MG63 (cell line): ENCODE measurements around the gene SART3. TPM values are rescaled to one million over a fixed set of nuclear protein-coding genes. Genes with fewer than 3 reads are reported as not detected.

Experiments used
- DNase-seq: peaks from one replicate; pipeline ENCODE4 v3.0.0-alpha.2; 2020
- H3K27me3 ChIP-seq: fragments of 250-450 bp; sonication (Bioruptor Pico); 2 replicates; pipeline ENCODE4 v1.5.1; 2020; ENCODE audit warnings: mild to moderate bottlenecking, moderate library complexity
- H3K36me3 ChIP-seq: fragments of 250-450 bp; sonication (Bioruptor Pico); 2 replicates; pipeline ENCODE4 v1.5.1; 2020; ENCODE audit warnings: mild to moderate bottlenecking, moderate library complexity
- H3K4me3 ChIP-seq: fragments of 250-450 bp; sonication (Bioruptor Pico); 2 replicates; pipeline ENCODE4 v1.5.1; 2020; ENCODE audit warnings: mild to moderate bottlenecking, moderate library complexity
- H3K9me3 ChIP-seq: fragments of 250-450 bp; sonication (Bioruptor Pico); 2 replicates; pipeline ENCODE4 v1.5.1; 2020; ENCODE audit warnings: mild to moderate bottlenecking, moderate library complexity
- total RNA-seq: library from RNA; depleted of rRNA; stranded (reverse); fragments of >200 nt; shearing (Covaris generic); gene quantifications from 2 replicates; pipeline ENCODE4 v1.2.3, GENCODE V29; 2014; ENCODE audit warnings: low replicate concordance; rRNA removed

The SART3 gene, protein sequence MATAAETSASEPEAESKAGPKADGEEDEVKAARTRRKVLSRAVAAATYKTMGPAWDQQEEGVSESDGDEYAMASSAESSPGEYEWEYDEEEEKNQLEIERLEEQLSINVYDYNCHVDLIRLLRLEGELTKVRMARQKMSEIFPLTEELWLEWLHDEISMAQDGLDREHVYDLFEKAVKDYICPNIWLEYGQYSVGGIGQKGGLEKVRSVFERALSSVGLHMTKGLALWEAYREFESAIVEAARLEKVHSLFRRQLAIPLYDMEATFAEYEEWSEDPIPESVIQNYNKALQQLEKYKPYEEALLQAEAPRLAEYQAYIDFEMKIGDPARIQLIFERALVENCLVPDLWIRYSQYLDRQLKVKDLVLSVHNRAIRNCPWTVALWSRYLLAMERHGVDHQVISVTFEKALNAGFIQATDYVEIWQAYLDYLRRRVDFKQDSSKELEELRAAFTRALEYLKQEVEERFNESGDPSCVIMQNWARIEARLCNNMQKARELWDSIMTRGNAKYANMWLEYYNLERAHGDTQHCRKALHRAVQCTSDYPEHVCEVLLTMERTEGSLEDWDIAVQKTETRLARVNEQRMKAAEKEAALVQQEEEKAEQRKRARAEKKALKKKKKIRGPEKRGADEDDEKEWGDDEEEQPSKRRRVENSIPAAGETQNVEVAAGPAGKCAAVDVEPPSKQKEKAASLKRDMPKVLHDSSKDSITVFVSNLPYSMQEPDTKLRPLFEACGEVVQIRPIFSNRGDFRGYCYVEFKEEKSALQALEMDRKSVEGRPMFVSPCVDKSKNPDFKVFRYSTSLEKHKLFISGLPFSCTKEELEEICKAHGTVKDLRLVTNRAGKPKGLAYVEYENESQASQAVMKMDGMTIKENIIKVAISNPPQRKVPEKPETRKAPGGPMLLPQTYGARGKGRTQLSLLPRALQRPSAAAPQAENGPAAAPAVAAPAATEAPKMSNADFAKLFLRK
- total RNA-seq: 27.6 and 62.9 TPM in 2 replicates

DNA sequence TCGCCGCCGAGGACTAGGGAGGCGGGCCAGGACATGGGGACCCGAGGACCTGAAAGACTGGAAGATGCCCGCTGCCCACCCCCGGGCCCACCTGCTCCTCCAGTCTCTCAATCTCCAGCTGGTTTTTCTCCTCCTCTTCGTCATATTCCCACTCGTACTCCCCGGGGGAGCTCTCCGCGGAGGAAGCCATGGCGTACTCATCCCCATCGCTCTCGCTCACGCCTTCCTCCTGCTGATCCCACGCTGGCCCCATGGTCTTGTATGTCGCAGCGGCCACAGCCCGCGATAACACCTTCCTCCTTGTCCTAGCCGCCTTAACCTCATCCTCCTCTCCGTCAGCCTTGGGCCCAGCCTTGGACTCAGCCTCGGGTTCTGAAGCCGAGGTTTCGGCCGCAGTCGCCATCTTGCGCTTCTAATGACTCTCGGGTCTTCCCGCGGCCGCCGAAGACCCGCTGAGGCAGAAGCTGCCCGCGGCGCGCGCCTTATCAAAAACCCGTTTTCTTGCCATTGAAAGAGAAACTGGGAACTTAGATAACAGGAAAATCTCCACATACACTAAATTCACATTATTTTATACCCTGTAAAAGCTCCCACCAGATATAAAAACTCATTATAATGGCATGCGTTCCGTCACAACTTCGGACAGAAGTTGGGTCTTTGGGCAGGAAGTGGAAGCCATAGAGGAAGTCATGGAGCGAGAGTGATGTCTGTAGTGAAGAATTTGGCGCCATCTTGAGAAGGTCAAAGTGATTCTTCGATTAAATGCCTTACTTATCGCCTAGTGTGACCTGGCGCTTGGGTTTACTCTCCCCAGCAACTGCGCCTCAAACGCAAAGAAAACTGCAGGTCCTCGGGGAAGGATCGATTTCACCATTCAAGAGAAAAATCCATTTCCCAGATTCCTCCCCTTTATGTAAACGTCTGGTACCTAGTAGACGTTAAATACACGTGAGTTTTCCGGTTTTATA, at the start of gene SART3:
TSS of gene SART3 (minus strand) at position 422 of the 968 bp plus-strand sequence. CDS start at position 403, 19 bp downstream.
- peak; percentile 77 for DNase-seq
- Histone ChIP-seq H3K36me3 (peaks cover 43% of the 10 kb centered on the region), H3K27me3 (no peaks in the 10 kb centered on the region), H3K9me3 (no peaks in the 10 kb centered on the region), H3K4me3 (peak within 1 kb of the TSS; percentile 93)

DNA sequence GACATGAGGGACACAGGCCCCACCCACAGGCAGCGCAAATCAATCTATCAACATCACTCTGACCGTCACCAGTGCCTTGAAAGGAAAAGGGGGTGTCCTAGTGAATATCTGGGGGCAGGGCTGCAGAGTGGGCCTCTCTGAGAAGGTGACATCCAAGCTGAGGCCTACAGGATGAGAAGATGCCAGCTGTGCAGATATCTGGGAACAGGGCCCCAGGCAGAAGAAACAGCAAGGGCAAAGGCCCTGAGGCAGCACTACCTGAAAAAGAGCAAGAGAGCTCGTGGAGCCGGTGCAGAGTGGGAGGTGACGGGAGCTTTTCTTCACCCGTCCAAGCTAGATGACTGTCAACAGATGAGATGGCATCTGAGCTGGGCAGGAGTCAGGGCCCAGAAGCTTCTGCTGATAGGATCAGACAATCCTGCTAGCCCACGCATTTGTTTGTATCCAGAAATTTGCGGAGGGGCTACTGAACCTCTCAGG, 49.4 kb upstream of the SART3 start:
- H3K9me3 ChIP-seq: no peaks in the 10 kb centered on the region
- H3K36me3 ChIP-seq: no peaks in the 10 kb centered on the region
- H3K27me3 ChIP-seq: no peaks in the 10 kb centered on the region
- DNase-seq: no peak
- no peak overlapping the region for H3K4me3 ChIP-seq

DNA sequence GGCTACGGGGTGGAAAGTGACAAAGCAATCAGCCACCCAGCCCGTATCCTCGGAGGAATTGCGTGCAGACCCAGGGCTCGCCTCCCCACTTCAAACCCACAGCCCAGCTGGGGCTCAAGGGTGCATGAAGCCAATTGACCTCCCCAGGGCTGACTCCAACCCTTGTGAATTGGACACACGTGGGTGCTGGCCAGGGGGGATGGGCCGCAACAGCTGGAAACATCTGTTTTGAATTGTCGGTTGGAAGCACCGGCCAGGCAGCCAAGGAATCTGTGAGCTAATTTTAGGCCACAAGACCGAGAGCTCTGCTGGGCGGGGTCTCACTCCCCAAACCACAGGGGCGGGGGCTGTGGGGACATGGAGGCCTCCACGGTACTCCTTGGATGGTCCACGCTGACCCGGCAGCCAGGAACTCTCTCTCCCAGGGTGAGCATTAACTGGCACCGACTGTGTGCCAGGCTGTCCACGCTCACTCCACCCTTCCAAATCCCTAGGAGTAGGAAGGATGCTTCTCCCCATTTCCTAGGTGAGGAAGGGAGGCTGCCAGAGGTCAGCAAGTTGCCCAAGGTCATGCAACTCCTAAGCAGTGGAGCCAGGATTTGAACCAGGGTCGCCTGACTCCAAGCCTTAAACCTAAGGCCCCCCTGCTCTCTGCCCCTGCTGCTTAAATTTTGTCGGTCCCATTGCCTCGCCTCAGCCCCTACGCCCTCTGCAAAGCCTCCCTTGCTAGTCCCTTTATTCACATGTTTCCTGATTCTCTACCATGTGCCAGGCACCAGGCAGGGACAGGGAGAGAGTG, 48.8 kb upstream of the SART3 start:
- H3K27me3 ChIP-seq: no peaks in the 10 kb centered on the region
- no peak overlapping the region for H3K4me3 ChIP-seq
- H3K36me3 ChIP-seq: no peaks in the 10 kb centered on the region
- H3K9me3 ChIP-seq: no peaks in the 10 kb centered on the region
- peak; percentile 96 for DNase-seq

DNA sequence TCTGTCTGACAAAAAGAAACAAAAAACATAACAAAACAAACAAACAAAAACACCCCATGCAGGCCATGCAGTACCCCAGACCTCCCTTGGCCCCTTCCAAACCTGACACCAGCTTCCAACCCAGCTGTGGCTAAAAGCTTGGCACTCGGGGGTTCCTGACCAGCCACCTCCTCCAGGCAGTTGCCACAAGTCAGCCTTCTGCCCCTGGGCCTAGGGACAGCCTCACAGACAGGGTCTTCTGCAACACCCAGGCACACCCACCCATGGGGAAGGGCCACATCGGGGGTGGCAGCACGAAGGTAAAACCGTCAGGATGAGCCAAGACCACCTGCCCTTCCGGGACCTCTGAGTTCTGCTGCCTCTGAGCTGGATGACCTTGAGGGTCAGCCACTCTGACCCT, 47.6 kb upstream of the SART3 start:
- Histone ChIP-seq H3K4me3 (no peak overlapping the region), H3K27me3 (no peaks in the 10 kb centered on the region), H3K36me3 (no peaks in the 10 kb centered on the region), H3K9me3 (no peaks in the 10 kb centered on the region)
- no peak for DNase-seq

DNA sequence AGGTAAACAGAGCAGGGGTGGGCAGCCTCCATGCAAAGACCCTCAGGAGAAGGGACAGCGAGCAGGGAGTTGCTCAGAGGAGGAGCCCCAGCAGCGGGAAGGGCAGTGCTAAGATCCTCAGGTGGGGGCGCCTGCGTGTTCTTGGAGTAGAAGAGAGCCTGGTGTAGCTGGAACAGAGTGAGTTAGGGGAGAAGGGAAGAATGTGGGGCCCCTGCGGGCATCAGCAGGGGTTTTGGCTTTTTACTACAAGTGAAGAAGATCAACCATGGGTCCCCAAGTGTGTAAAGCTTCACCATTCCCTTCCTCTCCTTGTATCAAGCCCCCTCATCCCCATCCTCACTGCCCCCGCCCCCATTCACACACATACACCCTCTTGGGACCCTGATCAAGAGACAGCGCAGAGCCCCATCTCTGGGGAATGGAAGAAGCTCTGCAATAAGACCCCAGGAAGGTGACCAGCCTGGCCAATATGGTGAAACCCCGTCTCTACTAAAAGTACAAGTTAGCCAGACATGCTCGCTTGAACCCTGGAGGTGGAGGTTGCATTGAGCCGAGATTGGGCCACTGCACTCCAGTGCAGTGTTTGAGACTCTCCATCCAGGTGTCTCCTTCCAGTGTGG, 47.1 kb upstream of the SART3 start:
- Histone ChIP-seq H3K27me3 (no peaks in the 10 kb centered on the region), H3K36me3 (no peaks in the 10 kb centered on the region), H3K4me3 (no peak overlapping the region), H3K9me3 (no peaks in the 10 kb centered on the region)
- no peak for DNase-seq

DNA sequence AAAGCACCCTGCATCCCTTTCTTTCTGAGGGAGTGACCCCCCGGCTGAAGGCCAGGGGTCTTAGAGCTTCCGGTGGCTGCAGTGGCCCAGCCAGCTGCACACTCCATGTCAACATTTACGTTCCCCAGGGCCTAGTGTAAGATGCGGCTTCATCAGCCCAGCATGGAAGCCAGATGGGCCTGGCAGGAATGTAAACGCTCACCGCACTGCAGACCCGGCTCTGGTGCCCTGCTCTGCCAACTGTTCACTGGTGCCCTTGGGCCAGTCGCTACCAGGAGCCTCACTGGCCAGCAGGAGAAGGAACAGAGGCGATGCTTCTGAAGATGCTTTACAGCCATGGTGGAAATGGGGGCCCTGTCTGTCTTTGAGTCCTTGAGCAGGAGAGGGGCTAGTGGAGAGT, 45.5 kb upstream of the SART3 start:
- no peaks in the 10 kb centered on the region for H3K9me3 ChIP-seq
- no peak overlapping the region for H3K4me3 ChIP-seq
- H3K27me3 ChIP-seq: no peaks in the 10 kb centered on the region
- no peaks in the 10 kb centered on the region for H3K36me3 ChIP-seq
- DNase-seq: peak; percentile 41

DNA sequence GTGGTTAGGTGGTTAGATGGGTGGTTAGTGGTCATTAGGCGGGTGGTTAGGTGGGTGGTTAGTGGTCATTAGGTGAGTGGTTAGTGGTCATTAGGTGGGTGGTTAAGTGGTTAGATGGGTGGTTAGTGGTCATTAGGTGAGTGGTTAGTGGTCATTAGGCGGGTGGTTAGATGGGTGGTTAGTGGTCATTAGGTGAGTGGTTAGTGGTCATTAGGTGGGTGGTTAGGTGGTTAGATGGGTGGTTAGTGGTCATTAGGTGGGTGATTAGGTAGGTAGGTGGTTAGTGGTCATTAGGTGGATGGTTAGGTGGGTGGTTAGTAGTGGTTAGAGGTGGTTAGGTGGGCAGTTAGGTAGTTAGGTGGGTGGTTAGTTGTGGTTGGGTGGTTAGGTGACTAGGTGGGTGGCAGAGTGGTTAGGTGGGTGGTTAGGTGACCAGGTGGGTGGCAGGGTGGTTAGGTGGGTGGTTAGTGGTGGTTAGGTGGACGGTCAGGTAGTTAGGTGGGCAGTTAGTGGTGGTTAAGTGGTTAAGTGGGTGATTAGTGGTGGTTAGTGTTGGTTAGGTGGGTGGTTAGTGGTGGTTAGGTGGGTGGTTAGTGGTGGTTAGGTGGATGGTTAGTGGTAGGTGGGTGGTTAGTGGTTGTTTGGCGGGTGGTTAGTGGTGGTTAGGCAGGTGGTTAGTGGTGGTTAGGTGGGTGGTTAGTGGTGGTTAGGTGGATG, 44.9 kb upstream of the SART3 start:
- H3K4me3 ChIP-seq: no peak overlapping the region
- no peak for DNase-seq
- no peaks in the 10 kb centered on the region for H3K36me3 ChIP-seq
- H3K9me3 ChIP-seq: no peaks in the 10 kb centered on the region
- H3K27me3 ChIP-seq: no peaks in the 10 kb centered on the region

DNA sequence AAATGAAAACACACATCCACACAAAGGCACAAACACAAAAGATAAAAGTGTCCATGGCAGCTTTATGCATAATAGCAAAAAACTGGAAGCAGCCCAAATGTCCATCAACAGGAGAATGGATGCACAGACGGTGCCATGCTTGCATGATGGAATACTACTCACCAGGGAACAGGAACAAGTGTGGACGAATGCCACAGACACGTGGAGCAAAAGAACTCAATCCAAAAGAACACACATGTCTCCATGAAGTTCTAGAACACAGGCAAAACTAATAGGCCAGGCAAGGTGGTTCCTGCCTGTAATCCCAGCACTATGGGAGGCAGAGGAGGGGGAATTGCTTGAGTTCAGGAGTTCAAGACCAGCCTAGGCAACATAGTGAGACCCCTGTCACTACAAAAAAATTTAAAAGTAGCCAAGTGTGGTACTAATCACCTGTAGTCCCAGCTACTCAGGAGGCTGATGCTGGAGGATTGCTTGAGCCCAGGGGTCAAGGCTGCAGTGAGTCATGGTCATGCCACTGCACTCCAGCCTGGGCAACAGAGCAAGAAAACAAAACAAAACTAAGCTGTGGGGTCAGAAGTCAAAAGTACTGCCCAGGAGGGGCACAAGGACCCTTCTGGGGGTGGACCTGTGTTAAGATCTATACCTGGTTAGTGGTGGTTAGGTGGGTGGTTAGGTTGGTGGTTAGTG, 44.2 kb upstream of the SART3 start:
- H3K27me3 ChIP-seq: no peaks in the 10 kb centered on the region
- no peaks in the 10 kb centered on the region for H3K36me3 ChIP-seq
- no peaks in the 10 kb centered on the region for H3K9me3 ChIP-seq
- no peak overlapping the region for H3K4me3 ChIP-seq
- DNase-seq: peak; percentile 65

DNA sequence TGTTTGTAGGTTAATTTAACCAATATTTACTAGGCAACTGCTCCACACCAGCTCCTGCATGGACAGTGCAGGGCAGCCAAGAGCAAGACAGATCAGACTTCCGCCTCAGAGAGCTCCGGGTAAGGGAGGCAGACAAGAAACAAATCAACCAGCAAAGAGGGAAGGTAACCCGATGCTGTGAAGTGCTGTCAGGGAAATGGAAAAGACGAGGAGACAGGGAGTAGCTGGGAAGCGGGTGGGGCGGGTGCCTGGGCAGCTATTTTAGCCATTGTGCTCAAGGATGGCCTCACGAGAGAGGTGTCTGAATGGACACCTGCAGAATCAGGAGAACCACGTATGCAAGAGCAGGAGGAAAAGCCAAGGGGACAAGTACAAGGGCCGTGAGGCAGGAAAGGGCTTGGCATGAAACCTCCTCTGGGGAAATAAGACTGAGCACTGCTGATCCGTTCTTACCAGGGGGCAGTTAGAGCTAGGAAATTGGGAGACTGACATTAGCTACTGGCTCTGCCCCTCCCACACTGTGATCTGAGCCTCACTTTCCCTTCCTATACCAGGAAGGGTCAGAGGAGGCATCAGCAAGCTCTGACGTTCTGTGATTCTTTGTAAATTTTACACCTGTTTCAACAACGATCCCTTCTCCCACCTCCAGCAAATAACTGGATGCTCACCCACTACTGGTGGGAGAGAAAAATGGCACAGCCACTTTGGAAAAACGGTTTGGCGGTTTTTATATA, 43.4 kb upstream of the SART3 start:
- no peak for DNase-seq
- no peaks in the 10 kb centered on the region for H3K27me3 ChIP-seq
- no peak overlapping the region for H3K4me3 ChIP-seq
- no peaks in the 10 kb centered on the region for H3K36me3 ChIP-seq
- no peaks in the 10 kb centered on the region for H3K9me3 ChIP-seq

DNA sequence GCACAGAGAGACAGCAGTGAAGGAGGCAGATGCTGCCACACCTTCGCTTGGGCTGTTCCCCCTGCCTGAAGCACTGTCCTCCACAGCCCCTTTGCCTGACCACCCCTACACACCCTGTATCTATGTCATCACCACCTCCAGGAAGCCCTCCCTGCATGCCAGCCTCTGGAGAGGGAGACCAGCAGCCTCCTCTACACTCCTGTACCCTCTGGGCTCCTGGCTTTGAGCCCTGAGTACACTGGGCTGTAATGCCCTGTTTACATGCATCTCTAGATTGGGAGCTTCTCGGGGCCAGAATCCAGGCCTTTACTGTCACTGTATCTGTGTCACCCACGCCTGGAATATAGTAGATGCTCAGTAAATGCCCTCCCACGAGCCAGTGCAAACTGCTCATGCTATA, 42.8 kb upstream of the SART3 start:
- Histone ChIP-seq H3K36me3 (no peaks in the 10 kb centered on the region), H3K27me3 (no peaks in the 10 kb centered on the region), H3K4me3 (no peak overlapping the region), H3K9me3 (no peaks in the 10 kb centered on the region)
- DNase-seq: no peak

DNA sequence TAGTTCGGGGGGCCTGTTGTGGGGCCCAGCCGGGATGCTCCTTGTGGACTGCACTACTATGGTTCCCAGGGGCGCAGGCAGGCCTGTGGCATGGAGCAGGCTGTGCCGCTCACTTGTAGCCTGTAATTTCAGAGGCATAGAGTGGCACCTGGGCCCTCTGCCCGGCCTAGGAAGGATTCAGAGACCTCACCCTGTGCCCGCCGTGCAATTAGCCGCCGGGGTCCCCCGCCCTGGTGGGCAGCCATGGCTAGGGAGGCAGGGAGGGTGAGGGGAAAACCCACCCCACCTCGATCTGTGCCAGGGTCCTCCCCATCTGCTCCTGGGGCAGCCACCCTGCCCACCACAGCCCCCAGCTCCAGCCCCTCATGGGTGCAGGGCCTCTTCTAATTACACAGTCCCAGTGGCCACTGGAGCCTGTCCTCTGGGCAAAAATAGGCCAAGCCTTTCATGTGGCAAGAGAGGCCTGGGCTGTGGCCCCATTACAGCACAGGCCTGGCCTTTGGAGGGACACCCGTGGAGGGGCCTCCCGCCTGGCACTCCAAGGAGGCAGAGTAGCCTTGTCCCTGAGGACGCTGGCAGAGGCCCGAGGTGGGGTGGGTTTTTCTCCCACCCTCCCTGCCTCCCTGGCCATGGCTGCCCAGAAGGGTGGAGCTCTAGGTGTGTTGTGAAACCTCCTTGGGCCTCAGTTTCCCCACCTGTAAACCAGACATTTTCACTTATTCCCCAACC, 42.2 kb upstream of the SART3 start:
- no peak overlapping the region for H3K4me3 ChIP-seq
- no peaks in the 10 kb centered on the region for H3K36me3 ChIP-seq
- H3K9me3 ChIP-seq: no peaks in the 10 kb centered on the region
- no peak for DNase-seq
- H3K27me3 ChIP-seq: no peaks in the 10 kb centered on the region

DNA sequence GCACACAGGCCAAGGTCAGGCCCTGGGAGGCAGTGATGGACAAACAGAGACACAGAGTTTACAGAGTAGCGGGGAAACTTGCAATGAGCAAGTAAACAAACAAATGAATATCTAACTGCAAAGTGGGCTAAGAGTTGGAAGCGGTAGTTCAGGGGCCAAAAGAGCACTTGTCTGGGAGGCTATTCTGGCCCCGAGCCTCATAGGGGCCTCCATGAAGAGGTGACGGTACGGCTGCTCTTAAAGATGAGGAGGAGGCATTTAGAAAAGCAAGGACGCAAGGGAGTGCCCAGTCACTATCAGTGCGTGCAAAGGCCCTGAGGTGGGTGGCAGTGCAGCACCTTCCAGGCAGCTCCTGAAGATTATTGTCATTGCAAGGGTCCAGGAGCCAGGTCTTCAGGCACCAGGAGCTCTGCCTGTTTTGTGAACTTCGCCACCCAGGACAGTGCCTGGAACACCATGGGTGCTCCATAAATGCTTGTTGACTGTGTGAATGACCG, 41.3 kb upstream of the SART3 start:
- Histone ChIP-seq H3K4me3 (no peak overlapping the region), H3K9me3 (no peaks in the 10 kb centered on the region), H3K27me3 (no peaks in the 10 kb centered on the region), H3K36me3 (no peaks in the 10 kb centered on the region)
- DNase-seq: no peak

DNA sequence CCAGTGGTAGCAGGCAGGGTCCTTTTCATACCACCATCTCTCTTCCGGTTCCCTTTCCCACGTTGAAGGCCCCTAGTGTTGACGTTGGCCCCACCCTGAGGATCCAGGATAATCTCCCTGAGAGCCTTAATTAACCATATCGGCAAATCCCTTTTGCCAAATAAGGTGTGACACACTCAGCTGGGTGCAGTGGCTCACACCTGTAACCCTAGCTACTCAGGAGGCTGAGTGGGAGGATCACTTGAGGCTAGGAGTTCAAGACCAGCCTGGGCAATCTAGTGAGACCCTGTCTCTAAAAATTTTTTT, 39.7 kb upstream of the SART3 start:
- Histone ChIP-seq H3K9me3 (no peaks in the 10 kb centered on the region), H3K4me3 (no peak overlapping the region), H3K27me3 (no peaks in the 10 kb centered on the region), H3K36me3 (peaks cover 10% of the 10 kb centered on the region)
- DNase-seq: no peak
